Measurements from ENCODE around the gene KRTAP12-2. TPM values are rescaled to one million over a fixed set of nuclear protein-coding genes. Genes with fewer than 3 reads are reported as not detected.
"Not testable (repeated sequence)": the region's sequence is repeated elsewhere in the genome, so short reads cannot be mapped to it uniquely, and the experiment has no call there.

KRTAP12-2 gene
- total RNA-seq, 2 donors from 2014 or later: not detected

- Mint-ChIP-seq H3K36me3 (ENCODE audit: insufficient read depth in 2 of 2) (peaks cover 0 to 5% of the 10 kb centered on the region in 2 donors), H3K27me3 (ENCODE audit: low read depth) (peaks cover 58% of the 10 kb centered on the region), H3K9me3 (peaks cover 2% of the 10 kb centered on the region in 2 donors), H3K4me1 (ENCODE audit: low read depth) (no peaks in the 10 kb centered on the region), H3K4me3 (no peak overlapping the region), H3K27ac (no peak overlapping the region)
- DNase-seq (no peak), ATAC-seq (replicated peaks in 1 of 2) (no peak)
Observed at GRCh38 chr21:44697811-44698734, 31.3 kb upstream of the KRTAP12-2 start.

GRCh38 chr21:44697172-44697810 is 30.6 kb upstream of the KRTAP12-2 start, which contains the start of gene KRTAP10-12:
KRTAP10-12 (plus strand) TSS chr21:44697172; CDS start chr21:44697202, 30 bp downstream.
- H3K9me3 Mint-ChIP-seq; ATAC-seq (replicated peaks in 1 of 2); H3K4me1 Mint-ChIP-seq (ENCODE audit: low read depth); H3K4me3 Mint-ChIP-seq; H3K36me3 Mint-ChIP-seq (ENCODE audit: insufficient read depth in 2 of 2); H3K27ac Mint-ChIP-seq; DNase-seq: not testable (repeated sequence)
- peaks cover 51% of the 10 kb centered on the region for H3K27me3 Mint-ChIP-seq (ENCODE audit: low read depth)

- Mint-ChIP-seq H3K27me3 (ENCODE audit: low read depth) (peaks cover 43% of the 10 kb centered on the region), H3K4me3 (no peak overlapping the region), H3K4me1 (ENCODE audit: low read depth) (peaks cover 4% of the 10 kb centered on the region), H3K9me3 (peaks cover 3 to 5% of the 10 kb centered on the region in 2 donors), H3K27ac (no peak overlapping the region), H3K36me3 (ENCODE audit: insufficient read depth in 2 of 2) (peaks cover 4 to 7% of the 10 kb centered on the region in 2 donors)
- no peak for ATAC-seq (replicated peaks in 1 of 2)
- DNase-seq: no peak
Observed at GRCh38 chr21:44696572-44696971, 29.8 kb upstream of the KRTAP12-2 start.

- no peak for ATAC-seq (replicated peaks in 1 of 2)
- H3K9me3 Mint-ChIP-seq: peaks cover 3 to 5% of the 10 kb centered on the region in 2 donors
- H3K27me3 Mint-ChIP-seq (ENCODE audit: low read depth): peaks cover 43% of the 10 kb centered on the region
- DNase-seq: no peak
- H3K4me1 Mint-ChIP-seq (ENCODE audit: low read depth): peaks cover 9% of the 10 kb centered on the region
- H3K4me3 Mint-ChIP-seq: no peak overlapping the region
- no peak overlapping the region for H3K27ac Mint-ChIP-seq
- peaks cover 4 to 7% of the 10 kb centered on the region in 2 donors for H3K36me3 Mint-ChIP-seq (ENCODE audit: insufficient read depth in 2 of 2)
Observed at GRCh38 chr21:44695641-44696040, 28.9 kb upstream of the KRTAP12-2 start.

- Mint-ChIP-seq H3K27ac (no peak overlapping the region), H3K4me1 (ENCODE audit: low read depth) (peaks cover 9% of the 10 kb centered on the region), H3K4me3 (no peak overlapping the region), H3K9me3 (peaks cover 3 to 5% of the 10 kb centered on the region in 2 donors), H3K36me3 (ENCODE audit: insufficient read depth in 2 of 2) (peaks cover 4 to 7% of the 10 kb centered on the region in 2 donors), H3K27me3 (ENCODE audit: low read depth) (peaks cover 42% of the 10 kb centered on the region)
- ATAC-seq (replicated peaks in 1 of 2) (no peak), DNase-seq (no peak)
Observed at GRCh38 chr21:44695184-44695583, 28.5 kb upstream of the KRTAP12-2 start.

GRCh38 chr21:44694776-44695175 is 28.0 kb upstream of the KRTAP12-2 start:
- H3K27me3 Mint-ChIP-seq (ENCODE audit: low read depth): peaks cover 38% of the 10 kb centered on the region
- H3K9me3 Mint-ChIP-seq: peaks cover 3 to 5% of the 10 kb centered on the region in 2 donors
- H3K4me3 Mint-ChIP-seq: no peak overlapping the region
- ATAC-seq (replicated peaks in 1 of 2) (no peak), DNase-seq (no peak)
- no peak overlapping the region for H3K27ac Mint-ChIP-seq
- H3K36me3 Mint-ChIP-seq (ENCODE audit: insufficient read depth in 2 of 2): peaks cover 4 to 7% of the 10 kb centered on the region in 2 donors
- peaks cover 9% of the 10 kb centered on the region for H3K4me1 Mint-ChIP-seq (ENCODE audit: low read depth)

GRCh38 chr21:44692798-44693512 is 26.2 kb upstream of the KRTAP12-2 start:
- Mint-ChIP-seq H3K4me1 (ENCODE audit: low read depth) (peaks cover 9% of the 10 kb centered on the region), H3K9me3 (peaks cover 3 to 5% of the 10 kb centered on the region in 2 donors), H3K36me3 (ENCODE audit: insufficient read depth in 2 of 2) (peaks cover 4 to 7% of the 10 kb centered on the region in 2 donors), H3K27ac (no peak overlapping the region), H3K4me3 (no peak overlapping the region), H3K27me3 (ENCODE audit: low read depth) (peaks cover 22% of the 10 kb centered on the region)
- DNase-seq (no peak), ATAC-seq (replicated peaks in 1 of 2) (no peak)

GRCh38 chr21:44691686-44692085 is 25.0 kb upstream of the KRTAP12-2 start:
- ATAC-seq (replicated peaks in 1 of 2) (no peak), DNase-seq (no peak)
- Mint-ChIP-seq H3K4me1 (ENCODE audit: low read depth) (peaks cover 11% of the 10 kb centered on the region), H3K27me3 (ENCODE audit: low read depth) (peaks cover 10% of the 10 kb centered on the region), H3K36me3 (ENCODE audit: insufficient read depth in 2 of 2) (peaks cover 4 to 7% of the 10 kb centered on the region in 2 donors), H3K9me3 (peaks cover 3 to 5% of the 10 kb centered on the region in 2 donors), H3K4me3 (no peak overlapping the region), H3K27ac (no peak overlapping the region)

- not testable (repeated sequence) for H3K9me3 Mint-ChIP-seq; H3K27me3 Mint-ChIP-seq (ENCODE audit: low read depth); H3K36me3 Mint-ChIP-seq (ENCODE audit: insufficient read depth in 2 of 2); ATAC-seq (replicated peaks in 1 of 2); DNase-seq; H3K4me3 Mint-ChIP-seq; H3K27ac Mint-ChIP-seq
- peaks cover 23% of the 10 kb centered on the region for H3K4me1 Mint-ChIP-seq (ENCODE audit: low read depth)
Observed at GRCh38 chr21:44689740-44690139, 23.0 kb upstream of the KRTAP12-2 start.

GRCh38 chr21:44687671-44688070 is 20.9 kb upstream of the KRTAP12-2 start:
- ATAC-seq (replicated peaks in 1 of 2) (no peak), DNase-seq (no peak)
- Mint-ChIP-seq H3K4me1 (ENCODE audit: low read depth) (peaks cover 23% of the 10 kb centered on the region), H3K4me3 (no peak overlapping the region), H3K36me3 (ENCODE audit: insufficient read depth in 2 of 2) (peaks cover 2% of the 10 kb centered on the region in 2 donors), H3K9me3 (peaks cover 0 to under 1% of the 10 kb centered on the region in 2 donors), H3K27ac (no peak overlapping the region), H3K27me3 (ENCODE audit: low read depth) (peaks cover 8% of the 10 kb centered on the region)

GRCh38 chr21:44686843-44687561 is 20.3 kb upstream of the KRTAP12-2 start:
- no peak for DNase-seq
- no peak for ATAC-seq (replicated peaks in 1 of 2)
- Mint-ChIP-seq H3K9me3 (no peaks in the 10 kb centered on the region), H3K36me3 (ENCODE audit: insufficient read depth in 2 of 2) (no peaks in the 10 kb centered on the region), H3K27me3 (ENCODE audit: low read depth) (peaks cover 8% of the 10 kb centered on the region), H3K27ac (no peak overlapping the region), H3K4me1 (ENCODE audit: low read depth) (peaks cover 23% of the 10 kb centered on the region), H3K4me3 (no peak overlapping the region)

- Mint-ChIP-seq H3K4me3 (peak overlapping the region in 1 of 2 donors; percentile 38), H3K36me3 (ENCODE audit: insufficient read depth in 2 of 2) (no peaks in the 10 kb centered on the region), H3K4me1 (ENCODE audit: low read depth) (peaks cover 15% of the 10 kb centered on the region), H3K27me3 (ENCODE audit: low read depth) (peaks cover 8% of the 10 kb centered on the region), H3K27ac (no peak overlapping the region), H3K9me3 (no peaks in the 10 kb centered on the region)
- DNase-seq (no peak), ATAC-seq (replicated peaks in 1 of 2) (peak; percentile 65 to 79)
Observed at GRCh38 chr21:44686000-44686781, 19.5 kb upstream of the KRTAP12-2 start.
